Central memory CD8-positive, alpha-beta T cell (primary cell): ENCODE data around the gene CCSER2.
"Not testable (repeated sequence)": the region's sequence is repeated elsewhere in the genome, so short reads cannot be mapped to it uniquely, and the experiment has no call there.

Experiments
- ATAC-seq: fragments of 150-1000 bp; cut with Tn5 transposase; replicated peaks from 2 replicates; pipeline ENCODE4 v1.10.0; 2022; ENCODE audit warnings: mild to moderate bottlenecking, moderate FRiP score, moderate number of reproducible peaks; ENCODE audit not compliant: poor library complexity, severe bottlenecking; ENCODE audit errors: extremely low read depth
- DNase-seq, 2 donors: peaks; one replicate each; pipeline ENCODE4 v3.0.0; 2021; ENCODE audit warnings: low spot score in 2 of 2
- H3K27ac Mint-ChIP-seq: one replicate; pipeline ENCODE4 v1.8.0; 2022; ENCODE audit warnings: low read depth, mild to moderate bottlenecking, moderate library complexity, mixed read lengths
- H3K27me3 Mint-ChIP-seq: one replicate; pipeline ENCODE4 v1.8.0; 2022; ENCODE audit warnings: mixed read lengths
- H3K36me3 Mint-ChIP-seq: one replicate; pipeline ENCODE4 v1.8.0; 2022; ENCODE audit warnings: mild to moderate bottlenecking, moderate library complexity, mixed read lengths; ENCODE audit not compliant: insufficient read depth
- H3K4me1 Mint-ChIP-seq: one replicate; pipeline ENCODE4 v1.8.0; 2022; ENCODE audit warnings: mixed read lengths
- H3K4me3 Mint-ChIP-seq: one replicate; pipeline ENCODE4 v1.8.0; 2022; ENCODE audit warnings: mild to moderate bottlenecking, moderate library complexity, mixed read lengths
- H3K9me3 Mint-ChIP-seq: one replicate; pipeline ENCODE4 v1.8.0; 2022; ENCODE audit warnings: mixed read lengths

Gene CCSER2

GRCh38 chr10:84524435-84524834, 196.0 kb downstream of the CCSER2 start:
- DNase-seq (no peak), ATAC-seq (no peak)
- Mint-ChIP-seq H3K27ac (no peak overlapping the region), H3K27me3 (no peaks in the 10 kb centered on the region), H3K9me3 (peaks cover 5% of the 10 kb centered on the region), H3K36me3 (peaks cover 2% of the 10 kb centered on the region), H3K4me1 (no peaks in the 10 kb centered on the region), H3K4me3 (no peak overlapping the region)

GRCh38 chr10:84525120-84525806, 196.9 kb downstream of the CCSER2 start:
- H3K36me3 Mint-ChIP-seq: peaks cover 3% of the 10 kb centered on the region
- peaks cover 5% of the 10 kb centered on the region for H3K9me3 Mint-ChIP-seq
- DNase-seq (no peak), ATAC-seq (no peak)
- no peak overlapping the region for H3K4me3 Mint-ChIP-seq
- H3K27ac Mint-ChIP-seq: no peak overlapping the region
- H3K4me1 Mint-ChIP-seq: no peaks in the 10 kb centered on the region
- H3K27me3 Mint-ChIP-seq: no peaks in the 10 kb centered on the region

- not testable (repeated sequence) for DNase-seq, H3K4me1 Mint-ChIP-seq, H3K9me3 Mint-ChIP-seq, H3K27ac Mint-ChIP-seq, H3K36me3 Mint-ChIP-seq, ATAC-seq, H3K4me3 Mint-ChIP-seq, H3K27me3 Mint-ChIP-seq
Observed at GRCh38 chr10:84525807-84526182, 197.4 kb downstream of the CCSER2 start.

GRCh38 chr10:84527386-84527785, 199.0 kb downstream of the CCSER2 start:
- not testable (repeated sequence) for ATAC-seq, H3K36me3 Mint-ChIP-seq, H3K27me3 Mint-ChIP-seq, H3K4me1 Mint-ChIP-seq, H3K9me3 Mint-ChIP-seq, DNase-seq, H3K27ac Mint-ChIP-seq, H3K4me3 Mint-ChIP-seq

GRCh38 chr10:84528526-84528925, 200.1 kb downstream of the CCSER2 start:
- not testable (repeated sequence) for H3K36me3 Mint-ChIP-seq, ATAC-seq, H3K27ac Mint-ChIP-seq, DNase-seq, H3K4me1 Mint-ChIP-seq, H3K4me3 Mint-ChIP-seq, H3K9me3 Mint-ChIP-seq, H3K27me3 Mint-ChIP-seq

GRCh38 chr10:84530724-84531325, 202.4 kb downstream of the CCSER2 start:
- H3K4me1 Mint-ChIP-seq: no peaks in the 10 kb centered on the region

GRCh38 chr10:84531396-84531795, 203.0 kb downstream of the CCSER2 start:
- Mint-ChIP-seq H3K27me3 (no peaks in the 10 kb centered on the region), H3K9me3 (no peaks in the 10 kb centered on the region), H3K27ac (no peak overlapping the region), H3K36me3 (peaks cover 2% of the 10 kb centered on the region), H3K4me3 (no peak overlapping the region), H3K4me1 (no peaks in the 10 kb centered on the region)
- DNase-seq: no peak
- ATAC-seq: no peak

More at GRCh38 chr10:84530724-84531325, 202.4 kb downstream of the CCSER2 start:
- H3K27me3 Mint-ChIP-seq: no peaks in the 10 kb centered on the region
- no peak for DNase-seq
- H3K27ac Mint-ChIP-seq: no peak overlapping the region
- H3K4me3 Mint-ChIP-seq: no peak overlapping the region
- H3K36me3 Mint-ChIP-seq: peaks cover 2% of the 10 kb centered on the region
- ATAC-seq: no peak
- no peaks in the 10 kb centered on the region for H3K9me3 Mint-ChIP-seq

GRCh38 chr10:84534168-84534567, 205.8 kb downstream of the CCSER2 start:
- H3K4me3 Mint-ChIP-seq: no peak overlapping the region
- DNase-seq: no peak
- no peaks in the 10 kb centered on the region for H3K9me3 Mint-ChIP-seq
- no peak for ATAC-seq
- peaks cover 2% of the 10 kb centered on the region for H3K36me3 Mint-ChIP-seq
- H3K27me3 Mint-ChIP-seq: peaks cover 3% of the 10 kb centered on the region
- peaks cover 6% of the 10 kb centered on the region for H3K4me1 Mint-ChIP-seq
- no peak overlapping the region for H3K27ac Mint-ChIP-seq

GRCh38 chr10:84537447-84537931, 209.1 kb downstream of the CCSER2 start:
- DNase-seq (no peak), ATAC-seq (peak; percentile 61)
- Mint-ChIP-seq H3K27me3 (peaks cover 18% of the 10 kb centered on the region), H3K27ac (no peak overlapping the region), H3K4me3 (no peak overlapping the region), H3K4me1 (peaks cover 12% of the 10 kb centered on the region), H3K9me3 (no peaks in the 10 kb centered on the region), H3K36me3 (no peaks in the 10 kb centered on the region)

GRCh38 chr10:84538036-84538435, 209.6 kb downstream of the CCSER2 start:
- Mint-ChIP-seq H3K27me3 (peaks cover 23% of the 10 kb centered on the region), H3K36me3 (no peaks in the 10 kb centered on the region), H3K4me1 (peaks cover 12% of the 10 kb centered on the region), H3K27ac (no peak overlapping the region), H3K4me3 (no peak overlapping the region), H3K9me3 (no peaks in the 10 kb centered on the region)
- ATAC-seq (no peak), DNase-seq (no peak)

- no peak for ATAC-seq
- H3K27me3 Mint-ChIP-seq: peaks cover 34% of the 10 kb centered on the region
- H3K9me3 Mint-ChIP-seq: no peaks in the 10 kb centered on the region
- no peak overlapping the region for H3K27ac Mint-ChIP-seq
- H3K4me1 Mint-ChIP-seq: peaks cover 12% of the 10 kb centered on the region
- peaks cover 2% of the 10 kb centered on the region for H3K36me3 Mint-ChIP-seq
- no peak overlapping the region for H3K4me3 Mint-ChIP-seq
- DNase-seq: no peak
Observed at GRCh38 chr10:84539216-84539615, 210.8 kb downstream of the CCSER2 start.

GRCh38 chr10:84540022-84540616, 211.7 kb downstream of the CCSER2 start:
- no peaks in the 10 kb centered on the region for H3K9me3 Mint-ChIP-seq
- ATAC-seq (no peak), DNase-seq (no peak)
- peaks cover 12% of the 10 kb centered on the region for H3K4me1 Mint-ChIP-seq
- H3K27me3 Mint-ChIP-seq: peaks cover 39% of the 10 kb centered on the region
- no peak overlapping the region for H3K27ac Mint-ChIP-seq
- peaks cover 2% of the 10 kb centered on the region for H3K36me3 Mint-ChIP-seq
- H3K4me3 Mint-ChIP-seq: no peak overlapping the region
